Liver (tissue), 9 donors: ENCODE data around the gene SLC25A22. TPM values are rescaled to one million over a fixed set of nuclear protein-coding genes. Genes with fewer than 3 reads are reported as not detected.

Experiments used
- DNase-seq: peaks from one replicate; pipeline ENCODE4 v3.0.0-alpha.2; 2017; ENCODE audit warnings: low spot score
- H3K27ac ChIP-seq, 2 donors: one replicate each; pipeline ENCODE4 v1.7.0; 2013; ENCODE audit warnings: inconsistent platforms in 2 of 2, low read length in 2 of 2, control low read depth in 1 of 2, low read depth in 1 of 2, mild to moderate bottlenecking in 1 of 2
- H3K27me3 ChIP-seq, 4 donors: one replicate each; pipeline versions ENCODE4 v1.6.1 to v1.7.0; 2013; ENCODE audit warnings: low read length in 3 of 4, inconsistent platforms in 1 of 4, mild to moderate bottlenecking in 1 of 4, moderate library complexity in 1 of 4; ENCODE audit not compliant: control insufficient read depth in 4 of 4, insufficient read depth in 4 of 4
- H3K36me3 ChIP-seq, 4 donors: one replicate each; pipeline versions ENCODE4 v1.6.1 to v1.7.0; 2013; ENCODE audit warnings: low read length in 3 of 4, mild to moderate bottlenecking in 3 of 4, low read depth in 1 of 4, moderate library complexity in 1 of 4; ENCODE audit not compliant: control insufficient read depth in 4 of 4, insufficient read depth in 3 of 4
- H3K4me1 ChIP-seq, 4 donors: one replicate each; pipeline versions ENCODE4 v1.6.1 to v1.7.0; 2013; ENCODE audit warnings: low read length in 3 of 4, mild to moderate bottlenecking in 3 of 4, moderate library complexity in 1 of 4; ENCODE audit not compliant: control insufficient read depth in 4 of 4, insufficient read depth in 4 of 4
- H3K4me3 ChIP-seq, 3 donors: one replicate each; pipeline versions ENCODE4 v1.6.1 to v1.7.0; 2013; ENCODE audit warnings: low read length in 3 of 3, control low read depth in 1 of 3, low read depth in 1 of 3, mild to moderate bottlenecking in 1 of 3
- H3K9ac ChIP-seq, 2 donors: one replicate each; pipeline ENCODE4 v1.7.0; 2013; ENCODE audit warnings: low read length in 2 of 2, mild to moderate bottlenecking in 2 of 2, moderate library complexity in 2 of 2, control low read depth in 1 of 2, low read depth in 1 of 2
- H3K9me3 ChIP-seq, 4 donors: one replicate each; pipeline versions ENCODE4 v1.6.1 to v1.7.0; 2013; ENCODE audit warnings: low read length in 3 of 4; ENCODE audit not compliant: control insufficient read depth in 4 of 4
- FOXA1 ChIP-seq: IDR thresholded peaks from 2 replicates; pipeline ENCODE4 v1.6.1; 2016; ENCODE audit warnings: antibody characterized with exemption
- FOXA2 ChIP-seq: IDR thresholded peaks from 2 replicates; pipeline ENCODE4 v1.6.1; 2016; ENCODE audit warnings: antibody characterized with exemption
- GABPA ChIP-seq, 2 donors: IDR thresholded peaks in 1 of 2; conservative IDR thresholded peaks in 1 of 2; 2 replicates each; pipeline ENCODE4 v1.6.1; 2016; ENCODE audit warnings: antibody characterized with exemption in 2 of 2, mild to moderate bottlenecking in 1 of 2, moderate library complexity in 1 of 2
- HNF4A ChIP-seq, 2 donors: conservative IDR thresholded peaks; 2 replicates each; pipeline ENCODE4 v1.6.1; 2016; ENCODE audit warnings: antibody characterized with exemption in 2 of 2, mild to moderate bottlenecking in 2 of 2
- HNF4G ChIP-seq: IDR thresholded peaks from 2 replicates; pipeline ENCODE4 v1.6.1; 2016; ENCODE audit warnings: antibody characterized with exemption
- JUND ChIP-seq, 2 donors: IDR thresholded peaks; 2 replicates each; pipeline ENCODE4 v1.6.1; 2016; ENCODE audit warnings: antibody characterized with exemption in 2 of 2
- MAX ChIP-seq: IDR thresholded peaks from 2 replicates; pipeline ENCODE4 v1.6.1; 2016; ENCODE audit warnings: antibody characterized with exemption
- NR2F2 ChIP-seq: IDR thresholded peaks from 2 replicates; pipeline ENCODE4 v1.6.1; 2016; ENCODE audit warnings: antibody characterized with exemption
- RAD21 ChIP-seq, 2 donors: IDR thresholded peaks; 2 replicates each; pipeline ENCODE4 v1.6.1; 2016; ENCODE audit warnings: antibody characterized with exemption in 2 of 2, mild to moderate bottlenecking in 2 of 2
- RXRA ChIP-seq, 2 donors: IDR thresholded peaks; 2 replicates each; pipeline ENCODE4 v1.6.1; 2017 to 2018; ENCODE audit warnings: antibody characterized with exemption in 2 of 2, mild to moderate bottlenecking in 1 of 2
- TAF1 ChIP-seq: conservative IDR thresholded peaks from 2 replicates; pipeline ENCODE4 v1.6.1; 2016; ENCODE audit warnings: antibody characterized with exemption, mild to moderate bottlenecking
- WGBS: extraction: QIAGEN DNeasy Blood & Tissue Kit; methylation state at CpG from one replicate; pipeline ENCODE4 v1.1.7; 2013; 5-methylcytosine and 5-hydroxymethylcytosine counted together
- polyA plus RNA-seq, 2 donors: library from polyadenylated mRNA; stranded (reverse) in 1 of 2; unstranded in 1 of 2; fragments of 200-250 nt in 1 of 2; fragments of >200 nt in 1 of 2; fragmentation: Nextera tagmentation in 1 of 2; extraction: Ambion mirVana in 1 of 2; gene quantifications; one replicate each; pipeline versions ENCODE4 v1.2.1 to v1.2.3, GENCODE V29; 2013 to 2015
- total RNA-seq, 2 donors: library from RNA; depleted of rRNA; stranded (reverse); fragments of >200 nt; gene quantifications; one replicate each; pipeline ENCODE4 v1.2.3, GENCODE V29; 2014
- TF ChIP-seq, protein P1 (sequence below): fragments of 150-350 bp; IDR thresholded peaks from 2 replicates; pipeline ENCODE4 v1.5.1; 2017; ENCODE audit warnings: improper control_type of control experiment, low read depth, low read length; ENCODE audit not compliant: missing input control
- TF ChIP-seq, protein P2 (sequence below): IDR thresholded peaks from 2 replicates; pipeline ENCODE4 v1.6.1; 2016; ENCODE audit warnings: antibody characterized with exemption
- TF ChIP-seq, protein P3 (sequence below): IDR thresholded peaks from 2 replicates; pipeline ENCODE4 v1.6.1; 2016; ENCODE audit warnings: antibody characterized with exemption, mild to moderate bottlenecking
- donor health status: healthy.
- donor health status: healthy.
- donor health status: healthy.
- donor health status: healthy.
- donor health status: healthy.

The SLC25A22 gene
- total and polyA plus RNA-seq, 4 donors: 5.3 to 26.8 (median 12.1) TPM

GRCh38 chr11:777288-778255 lies 20.5 kb downstream of the SLC25A22 start, which contains the start of gene GATD1 (continued):
- TF ChIP-seq, protein P1, sequence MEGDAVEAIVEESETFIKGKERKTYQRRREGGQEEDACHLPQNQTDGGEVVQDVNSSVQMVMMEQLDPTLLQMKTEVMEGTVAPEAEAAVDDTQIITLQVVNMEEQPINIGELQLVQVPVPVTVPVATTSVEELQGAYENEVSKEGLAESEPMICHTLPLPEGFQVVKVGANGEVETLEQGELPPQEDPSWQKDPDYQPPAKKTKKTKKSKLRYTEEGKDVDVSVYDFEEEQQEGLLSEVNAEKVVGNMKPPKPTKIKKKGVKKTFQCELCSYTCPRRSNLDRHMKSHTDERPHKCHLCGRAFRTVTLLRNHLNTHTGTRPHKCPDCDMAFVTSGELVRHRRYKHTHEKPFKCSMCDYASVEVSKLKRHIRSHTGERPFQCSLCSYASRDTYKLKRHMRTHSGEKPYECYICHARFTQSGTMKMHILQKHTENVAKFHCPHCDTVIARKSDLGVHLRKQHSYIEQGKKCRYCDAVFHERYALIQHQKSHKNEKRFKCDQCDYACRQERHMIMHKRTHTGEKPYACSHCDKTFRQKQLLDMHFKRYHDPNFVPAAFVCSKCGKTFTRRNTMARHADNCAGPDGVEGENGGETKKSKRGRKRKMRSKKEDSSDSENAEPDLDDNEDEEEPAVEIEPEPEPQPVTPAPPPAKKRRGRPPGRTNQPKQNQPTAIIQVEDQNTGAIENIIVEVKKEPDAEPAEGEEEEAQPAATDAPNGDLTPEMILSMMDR: no peak
- no peak for TF ChIP-seq RAD21 (IDR thresholded peaks at IDR 0.05)

DNA sequence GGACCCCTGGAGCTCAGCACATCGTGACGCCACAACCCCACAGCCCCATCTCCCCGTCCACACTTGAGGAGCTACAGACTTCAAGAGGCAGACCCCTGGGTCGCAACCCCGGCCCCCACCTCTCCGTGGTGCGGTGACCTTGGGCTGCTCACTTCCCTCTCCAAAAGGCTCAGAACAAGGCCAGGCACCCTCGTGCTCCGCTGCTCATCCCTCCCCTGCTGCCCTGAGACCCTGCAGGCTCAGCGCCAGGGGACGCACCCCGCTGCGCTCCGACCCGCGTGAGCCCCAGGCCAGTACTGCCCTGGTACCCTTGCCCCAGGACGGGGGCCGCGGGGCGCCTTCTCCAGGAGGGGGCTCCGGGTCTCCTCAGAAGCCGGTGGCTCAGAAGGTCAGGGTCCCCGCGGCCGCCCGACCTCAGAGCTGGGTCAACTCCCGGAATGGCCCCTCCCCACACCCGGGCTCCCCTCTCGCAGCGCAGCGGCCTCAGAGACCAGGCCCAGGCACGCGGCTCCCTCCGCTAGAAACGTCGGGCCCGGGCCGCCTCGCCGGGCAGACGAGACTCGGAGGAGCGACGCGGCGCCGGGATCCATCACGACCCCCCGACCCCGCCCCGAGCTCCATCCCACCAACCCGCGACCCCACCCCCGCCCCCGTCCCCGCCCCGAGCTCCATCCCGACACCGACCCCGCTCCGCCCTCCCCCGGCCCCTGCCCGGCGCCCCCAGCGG lies 21.4 kb downstream of the SLC25A22 start:
- WGBS: 3% methylated on average over 65 of the region's 65 CpGs
- peak overlapping the region in 1 of 2 donors; percentile 32 for H3K9ac ChIP-seq
- H3K4me1 ChIP-seq: peaks cover 13 to 37% (median 21%) of the 10 kb centered on the region in 4 donors
- H3K36me3 ChIP-seq: peaks cover 0 to 12% (median 7%) of the 10 kb centered on the region in 4 donors
- H3K27me3 ChIP-seq: no peaks in the 10 kb centered on the region
- H3K9me3 ChIP-seq: no peaks in the 10 kb centered on the region
- no peak for TF ChIP-seq HNF4G
- no peak for TF ChIP-seq RXRA (IDR thresholded peaks at IDR 0.05)
- no peak for TF ChIP-seq TAF1
- TF ChIP-seq, protein P1: no peak
- TF ChIP-seq NR2F2: no peak
- TF ChIP-seq GABPA (IDR thresholded peaks at IDR 0.05 in 1 of 2, conservative IDR thresholded peaks at IDR 0.05 in 1 of 2): no peak
- TF ChIP-seq FOXA2: no peak
- no peak for TF ChIP-seq MAX
- TF ChIP-seq, protein P2, sequence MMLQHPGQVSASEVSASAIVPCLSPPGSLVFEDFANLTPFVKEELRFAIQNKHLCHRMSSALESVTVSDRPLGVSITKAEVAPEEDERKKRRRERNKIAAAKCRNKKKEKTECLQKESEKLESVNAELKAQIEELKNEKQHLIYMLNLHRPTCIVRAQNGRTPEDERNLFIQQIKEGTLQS: no peak
- no peak for TF ChIP-seq FOXA1
- TF ChIP-seq, protein P3, sequence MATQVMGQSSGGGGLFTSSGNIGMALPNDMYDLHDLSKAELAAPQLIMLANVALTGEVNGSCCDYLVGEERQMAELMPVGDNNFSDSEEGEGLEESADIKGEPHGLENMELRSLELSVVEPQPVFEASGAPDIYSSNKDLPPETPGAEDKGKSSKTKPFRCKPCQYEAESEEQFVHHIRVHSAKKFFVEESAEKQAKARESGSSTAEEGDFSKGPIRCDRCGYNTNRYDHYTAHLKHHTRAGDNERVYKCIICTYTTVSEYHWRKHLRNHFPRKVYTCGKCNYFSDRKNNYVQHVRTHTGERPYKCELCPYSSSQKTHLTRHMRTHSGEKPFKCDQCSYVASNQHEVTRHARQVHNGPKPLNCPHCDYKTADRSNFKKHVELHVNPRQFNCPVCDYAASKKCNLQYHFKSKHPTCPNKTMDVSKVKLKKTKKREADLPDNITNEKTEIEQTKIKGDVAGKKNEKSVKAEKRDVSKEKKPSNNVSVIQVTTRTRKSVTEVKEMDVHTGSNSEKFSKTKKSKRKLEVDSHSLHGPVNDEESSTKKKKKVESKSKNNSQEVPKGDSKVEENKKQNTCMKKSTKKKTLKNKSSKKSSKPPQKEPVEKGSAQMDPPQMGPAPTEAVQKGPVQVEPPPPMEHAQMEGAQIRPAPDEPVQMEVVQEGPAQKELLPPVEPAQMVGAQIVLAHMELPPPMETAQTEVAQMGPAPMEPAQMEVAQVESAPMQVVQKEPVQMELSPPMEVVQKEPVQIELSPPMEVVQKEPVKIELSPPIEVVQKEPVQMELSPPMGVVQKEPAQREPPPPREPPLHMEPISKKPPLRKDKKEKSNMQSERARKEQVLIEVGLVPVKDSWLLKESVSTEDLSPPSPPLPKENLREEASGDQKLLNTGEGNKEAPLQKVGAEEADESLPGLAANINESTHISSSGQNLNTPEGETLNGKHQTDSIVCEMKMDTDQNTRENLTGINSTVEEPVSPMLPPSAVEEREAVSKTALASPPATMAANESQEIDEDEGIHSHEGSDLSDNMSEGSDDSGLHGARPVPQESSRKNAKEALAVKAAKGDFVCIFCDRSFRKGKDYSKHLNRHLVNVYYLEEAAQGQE: no peak
- TF ChIP-seq JUND (IDR thresholded peaks at IDR 0.05): no peak
- TF ChIP-seq HNF4A (conservative IDR thresholded peaks at IDR 0.05): no peak
- peak overlapping the region; percentile 72 to 95 (median 75) for H3K4me3 ChIP-seq
- peak overlapping the region; percentile 70 to 77 for H3K27ac ChIP-seq
- no peak for DNase-seq
